Measurements from ENCODE around the gene OR10G7.

OR10G7 gene

GRCh38 chr11:124041254-124041653, at the start of gene OR10G7:
Gene OR10G7 (minus strand): TSS chr11:124041325. CDS start chr11:124039001, 2,324 bp downstream.
- no peak for DNase-seq (ENCODE audit: low spot score)

- no peak for DNase-seq (ENCODE audit: low spot score)
These were observed 45.1 kb upstream of the OR10G7 start for GRCh38 chr11:124085997-124086846.

- no peak for DNase-seq (ENCODE audit: low spot score)
These were observed 44.5 kb upstream of the OR10G7 start for GRCh38 chr11:124085583-124085982.

- DNase-seq (ENCODE audit: low spot score) = no peak
These were observed 41.2 kb upstream of the OR10G7 start for GRCh38 chr11:124082371-124082770.

- DNase-seq (ENCODE audit: low spot score) = no peak
These were observed 40.4 kb upstream of the OR10G7 start for GRCh38 chr11:124081483-124081882.

- no peak for DNase-seq (ENCODE audit: low spot score)
These were observed 39.3 kb upstream of the OR10G7 start for GRCh38 chr11:124080327-124081001.

- DNase-seq (ENCODE audit: low spot score) = no peak
These were observed 38.7 kb upstream of the OR10G7 start for GRCh38 chr11:124079631-124080326.

- DNase-seq (ENCODE audit: low spot score) = no peak
These were observed 37.5 kb upstream of the OR10G7 start for GRCh38 chr11:124078591-124078990.

- no peak for DNase-seq (ENCODE audit: low spot score)
These were observed 36.1 kb upstream of the OR10G7 start for GRCh38 chr11:124077266-124077665.

GRCh38 chr11:124075841-124076651, 34.9 kb upstream of the OR10G7 start:
- DNase-seq (ENCODE audit: low spot score) = no peak

- no peak for DNase-seq (ENCODE audit: low spot score)
These were observed 34.3 kb upstream of the OR10G7 start for GRCh38 chr11:124075492-124075840.

GRCh38 chr11:124074554-124074953, 33.4 kb upstream of the OR10G7 start:
- no peak for DNase-seq (ENCODE audit: low spot score)

- DNase-seq (ENCODE audit: low spot score) = no peak
These were observed 31.0 kb upstream of the OR10G7 start for GRCh38 chr11:124072147-124072546.

GRCh38 chr11:124071623-124071948, 30.5 kb upstream of the OR10G7 start:
- DNase-seq (ENCODE audit: low spot score) = no peak

GRCh38 chr11:124070915-124071622, 29.9 kb upstream of the OR10G7 start:
- DNase-seq (ENCODE audit: low spot score) = peak; percentile 61

GRCh38 chr11:124069429-124070401, 28.6 kb upstream of the OR10G7 start:
- DNase-seq (ENCODE audit: low spot score) = peak; percentile 5

- no peak for DNase-seq (ENCODE audit: low spot score)
These were observed 27.5 kb upstream of the OR10G7 start for GRCh38 chr11:124068601-124069110.

- no peak for DNase-seq (ENCODE audit: low spot score)
These were observed 11.8 kb upstream of the OR10G7 start for GRCh38 chr11:124052966-124053365.

- no peak for DNase-seq (ENCODE audit: low spot score)
These were observed 9.6 kb upstream of the OR10G7 start for GRCh38 chr11:124050748-124051147.

GRCh38 chr11:124043420-124043819, 2.3 kb upstream of the OR10G7 start:
- DNase-seq (ENCODE audit: low spot score) = no peak

All from CD4-positive, alpha-beta T cell treated with Interleukin-15 for 4 hours (primary cell).